Hindlimb muscle (tissue), 1 donor: ENCODE results near the gene FATE1. TPM values are rescaled to one million over a fixed set of nuclear protein-coding genes. Genes with fewer than 3 reads are reported as not detected.
"Not testable (repeated sequence)": the region's sequence is repeated elsewhere in the genome, so short reads cannot be mapped to it uniquely, and the experiment has no call there.

ENCODE experiments used
- DNase-seq: peaks from one replicate; pipeline ENCODE4 v3.0.0-alpha.2; 2013
- polyA plus RNA-seq: library from polyadenylated mRNA; unstranded; fragments of 120-200 nt; gene quantifications from one replicate; pipeline ENCODE4 v1.2.1, GENCODE V29; 2013; ENCODE audit not compliant: insufficient read length

FATE1 gene, protein sequence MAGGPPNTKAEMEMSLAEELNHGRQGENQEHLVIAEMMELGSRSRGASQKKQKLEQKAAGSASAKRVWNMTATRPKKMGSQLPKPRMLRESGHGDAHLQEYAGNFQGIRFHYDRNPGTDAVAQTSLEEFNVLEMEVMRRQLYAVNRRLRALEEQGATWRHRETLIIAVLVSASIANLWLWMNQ
- polyA plus RNA-seq: 3.9 TPM

DNA sequence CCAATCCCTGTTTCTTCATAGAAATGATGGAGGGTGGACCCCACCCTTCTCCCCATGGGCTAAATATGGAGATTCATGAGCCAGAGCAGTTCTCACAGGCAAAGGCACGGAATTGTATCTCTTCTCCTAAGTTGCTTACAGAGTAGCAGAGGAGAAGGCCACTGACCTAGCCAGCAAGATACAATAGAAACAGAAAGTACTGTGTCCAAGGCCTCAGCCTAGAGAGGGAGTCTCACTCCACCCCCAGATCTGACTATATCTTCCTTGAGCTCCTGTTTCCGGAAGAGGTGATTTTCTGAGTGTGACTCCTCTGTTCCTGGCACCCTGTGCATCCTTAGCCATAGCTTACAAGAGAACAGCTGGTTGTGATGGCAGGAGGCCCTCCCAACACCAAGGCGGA is at the start of gene FATE1:
Gene FATE1, plus strand, starts transcription at position 284 of the 400 bp plus-strand sequence. Its CDS starts 85 bp downstream, at position 369.
- no peak for DNase-seq

DNA sequence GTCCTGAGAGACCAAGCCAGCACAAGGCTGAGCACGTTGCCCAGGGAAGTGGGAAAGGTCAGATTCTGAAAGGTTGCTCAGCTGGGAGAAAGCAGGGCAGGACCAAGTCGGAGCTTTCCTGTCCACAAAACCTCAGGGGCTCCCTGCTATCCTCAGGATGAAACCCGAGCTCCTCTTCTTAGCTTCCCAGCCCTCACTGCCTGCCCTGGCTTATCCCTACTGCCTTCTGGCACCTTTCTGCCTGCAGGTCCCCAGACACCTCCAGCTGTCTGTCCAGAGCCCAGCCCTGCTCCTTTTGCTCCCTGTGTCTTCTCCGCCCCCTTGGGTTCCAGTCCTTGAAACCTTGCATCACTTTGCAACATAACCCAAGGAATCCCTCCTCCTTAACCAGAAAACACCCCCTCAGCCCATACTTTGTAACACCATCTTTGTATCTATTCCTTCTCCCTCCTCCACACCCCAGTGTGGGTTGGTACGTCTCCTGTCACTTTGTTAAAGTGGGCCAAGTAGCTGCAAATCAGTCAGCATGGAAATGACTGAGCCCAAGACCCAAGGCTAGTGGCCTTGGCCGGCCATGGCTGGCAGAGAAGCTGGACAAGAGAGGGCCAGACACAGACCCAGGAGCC is 40.6 kb upstream of the FATE1 start:
- no peak for DNase-seq

DNA sequence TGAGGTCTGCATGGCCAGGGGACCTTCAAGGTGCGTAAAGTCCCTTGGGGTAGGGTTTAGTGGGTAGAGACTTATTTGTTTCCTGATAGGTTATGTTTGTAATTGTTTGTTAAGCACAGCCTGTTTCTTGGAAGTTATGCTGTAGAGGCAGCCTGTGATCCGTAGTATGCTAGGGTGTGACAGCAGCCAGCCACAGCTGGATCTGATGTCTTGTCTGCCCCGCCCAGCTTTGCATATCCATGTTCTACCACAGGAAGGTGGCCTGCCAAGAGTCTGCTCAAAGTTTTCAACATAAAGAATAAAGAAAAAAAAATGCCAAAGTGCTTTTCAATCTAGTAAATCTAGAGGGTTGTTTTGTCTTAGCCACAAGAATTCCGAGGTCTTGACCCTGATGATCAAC is 39.6 kb upstream of the FATE1 start:
- no peak for DNase-seq

DNA sequence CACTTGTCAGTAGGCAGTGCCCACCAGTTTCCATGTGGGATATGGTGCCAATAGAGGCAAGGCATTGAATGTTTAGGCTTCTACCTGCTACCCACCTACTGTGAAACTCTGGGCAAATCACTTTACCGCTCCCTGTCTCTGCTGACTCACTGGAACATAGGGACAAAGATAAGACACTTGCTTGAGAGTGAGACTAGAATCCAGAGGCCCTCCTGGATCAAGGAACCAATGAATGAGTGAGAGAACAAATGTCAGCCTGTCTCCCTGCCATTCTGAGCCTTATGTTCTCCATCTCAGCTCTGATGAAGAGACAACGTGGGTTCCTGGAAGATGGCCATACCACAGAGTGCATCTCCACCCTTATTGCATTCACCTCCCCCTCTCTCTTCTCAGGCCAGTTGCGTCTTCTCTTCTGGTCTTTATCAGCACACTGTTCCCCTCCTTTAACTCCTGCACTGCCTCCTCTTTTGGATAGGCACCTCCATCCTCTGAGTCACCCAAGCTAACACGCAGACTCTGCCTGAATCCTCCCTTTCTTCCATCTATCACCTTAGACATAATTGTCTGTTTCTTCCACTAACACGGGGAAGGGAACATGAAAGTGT is 35.9 kb upstream of the FATE1 start:
- DNase-seq: no peak

DNA sequence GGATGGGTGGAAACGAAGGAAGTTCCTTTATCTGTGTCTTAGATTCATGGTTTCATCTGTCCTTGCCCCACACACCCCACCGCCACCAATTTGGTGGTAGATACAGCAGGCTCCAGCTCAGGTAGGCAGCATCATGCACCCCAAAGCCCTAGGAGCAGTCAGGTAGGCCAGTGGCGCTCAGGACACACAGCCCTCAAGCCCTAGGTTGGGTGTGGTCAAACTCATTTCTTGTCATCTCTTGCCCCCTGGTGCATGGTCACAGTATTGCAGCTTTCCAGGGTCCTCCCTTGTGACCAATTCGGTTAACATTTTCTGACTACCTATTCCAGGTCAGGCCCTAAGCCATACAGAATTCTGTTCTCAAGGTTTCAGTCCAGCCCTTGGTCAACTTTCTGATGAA is 35.0 kb upstream of the FATE1 start:
- no peak for DNase-seq

DNA sequence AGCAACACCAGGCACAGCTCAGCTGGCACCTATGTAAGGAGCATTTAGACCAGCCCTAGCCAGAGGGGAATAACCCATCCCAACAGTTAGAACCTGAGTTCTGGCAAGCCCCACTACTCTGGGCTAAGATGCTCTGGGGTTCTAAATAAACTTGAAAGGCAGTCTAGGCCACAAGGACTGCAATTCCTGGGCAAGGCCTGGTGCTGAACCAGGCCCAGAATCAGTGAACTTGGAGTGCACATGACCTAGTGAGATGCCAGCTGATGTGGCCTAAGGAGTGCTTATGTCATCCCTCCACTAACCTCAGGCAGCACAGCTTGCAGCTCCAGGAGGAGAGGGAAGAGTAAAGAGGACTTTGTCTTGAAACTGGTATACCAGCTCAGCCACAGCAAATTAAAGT is 28.2 kb upstream of the FATE1 start:
- DNase-seq: no peak

DNA sequence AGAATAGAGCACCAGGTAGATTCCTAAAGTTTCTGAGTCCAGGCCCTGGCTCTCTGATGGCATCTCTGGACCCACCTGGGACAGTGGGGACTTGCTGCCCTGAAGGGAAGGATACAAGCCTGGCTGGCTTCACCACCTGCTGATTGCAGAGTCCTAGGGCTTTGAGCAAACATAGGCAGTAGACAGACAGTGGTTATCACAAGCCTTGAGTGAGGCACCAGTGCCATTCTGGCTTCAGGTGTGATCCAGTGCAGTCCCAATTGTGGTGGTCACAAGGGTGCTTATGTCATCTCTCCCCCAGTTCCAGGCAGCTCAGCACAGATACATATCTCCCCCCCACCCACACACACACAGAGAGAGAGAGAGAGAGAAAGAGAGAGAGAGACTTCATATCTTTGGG is 27.1 kb upstream of the FATE1 start:
- no peak for DNase-seq

DNA sequence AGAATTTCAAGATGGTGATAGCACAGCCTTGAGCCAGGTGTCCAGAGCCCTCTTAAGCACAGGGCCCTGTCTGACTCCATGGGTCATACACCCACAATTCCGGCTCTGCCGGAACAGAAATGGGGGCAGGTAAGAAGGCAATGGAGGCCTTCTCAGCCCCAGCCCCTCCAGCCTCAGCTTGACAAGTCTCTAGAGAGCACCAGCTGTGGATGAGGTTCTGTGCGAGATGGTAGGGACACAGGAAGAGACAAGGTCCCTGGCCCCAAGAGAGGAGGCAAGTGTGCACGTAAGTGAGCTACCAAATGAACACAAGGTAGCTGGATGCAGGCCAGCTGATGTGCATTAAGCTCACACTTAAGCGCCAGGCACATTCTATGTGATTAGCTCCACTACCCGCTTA is 23.0 kb upstream of the FATE1 start:
- no peak for DNase-seq

DNA sequence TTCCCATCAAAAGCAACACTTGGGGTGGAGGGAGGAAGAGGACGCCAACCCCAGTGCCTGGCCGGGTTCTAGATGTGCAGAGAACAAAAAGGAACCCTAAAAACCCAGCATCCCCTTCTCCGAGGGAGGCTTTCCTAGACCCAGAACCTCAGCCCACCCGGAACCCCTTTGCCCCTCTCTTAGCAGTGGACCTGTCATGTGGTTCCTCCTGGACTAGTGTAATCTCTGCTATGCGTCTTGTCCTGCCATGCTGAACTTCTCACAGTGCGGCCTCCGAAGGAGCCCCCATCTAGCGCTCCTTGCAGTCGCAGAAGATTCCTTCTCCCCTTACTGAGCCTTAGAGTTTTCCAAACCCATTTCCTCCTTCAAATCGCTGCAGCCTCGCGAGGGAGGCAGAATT is 21.7 kb upstream of the FATE1 start:
- no peak for DNase-seq

DNA sequence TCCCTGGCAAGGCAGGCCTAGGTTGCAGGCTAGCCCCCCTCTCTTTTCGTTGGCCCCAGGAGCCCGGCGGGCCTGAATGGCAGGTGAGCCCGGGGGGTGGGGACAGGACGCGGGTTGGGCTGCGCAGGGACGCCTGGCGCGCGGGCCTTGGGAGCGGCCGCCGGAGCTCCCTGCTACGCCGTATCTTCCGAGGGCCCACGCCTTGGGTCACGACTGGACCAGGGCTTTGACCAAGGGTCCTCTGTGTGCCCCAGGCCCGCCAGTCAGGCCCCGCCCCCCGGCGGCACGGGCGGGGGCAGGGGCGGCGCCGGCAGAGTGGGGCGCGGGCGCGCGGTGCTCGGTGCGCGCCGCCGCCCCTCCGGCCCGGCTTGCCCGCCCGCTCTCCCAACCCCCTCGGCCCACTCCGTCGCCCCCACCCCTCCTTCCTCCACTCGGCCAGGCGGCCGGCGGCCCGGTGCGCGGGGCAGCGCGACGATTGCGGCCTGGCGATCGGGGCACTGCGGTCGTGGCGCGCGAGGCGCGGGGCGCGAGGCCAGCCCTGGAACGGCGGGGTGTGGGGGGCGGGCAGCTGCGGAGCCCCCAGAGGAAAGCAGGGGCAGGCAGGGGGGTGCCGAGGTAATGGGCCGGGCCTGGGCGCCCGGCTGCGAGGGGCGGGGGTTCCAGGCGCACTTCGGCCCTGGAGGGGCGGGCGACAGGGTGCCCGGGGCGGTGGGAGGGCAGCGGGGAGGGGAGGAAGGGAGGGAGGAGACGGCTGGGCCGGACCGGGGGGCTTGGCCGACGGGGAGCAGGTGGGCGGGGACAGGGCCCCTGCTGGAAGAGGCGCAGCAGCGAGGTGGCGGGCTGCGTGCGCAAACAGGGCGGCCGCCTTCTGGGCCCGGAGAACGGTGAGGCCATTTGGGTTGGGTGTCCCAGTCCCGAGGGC is 20.9 kb upstream of the FATE1 start, which contains the start of gene PRRG3:
Gene PRRG3, plus strand, starts transcription at position 798 of the 922 bp plus-strand sequence. CDS start 3,357 bp downstream, outside the sequence.
- DNase-seq: peak; percentile 62

DNA sequence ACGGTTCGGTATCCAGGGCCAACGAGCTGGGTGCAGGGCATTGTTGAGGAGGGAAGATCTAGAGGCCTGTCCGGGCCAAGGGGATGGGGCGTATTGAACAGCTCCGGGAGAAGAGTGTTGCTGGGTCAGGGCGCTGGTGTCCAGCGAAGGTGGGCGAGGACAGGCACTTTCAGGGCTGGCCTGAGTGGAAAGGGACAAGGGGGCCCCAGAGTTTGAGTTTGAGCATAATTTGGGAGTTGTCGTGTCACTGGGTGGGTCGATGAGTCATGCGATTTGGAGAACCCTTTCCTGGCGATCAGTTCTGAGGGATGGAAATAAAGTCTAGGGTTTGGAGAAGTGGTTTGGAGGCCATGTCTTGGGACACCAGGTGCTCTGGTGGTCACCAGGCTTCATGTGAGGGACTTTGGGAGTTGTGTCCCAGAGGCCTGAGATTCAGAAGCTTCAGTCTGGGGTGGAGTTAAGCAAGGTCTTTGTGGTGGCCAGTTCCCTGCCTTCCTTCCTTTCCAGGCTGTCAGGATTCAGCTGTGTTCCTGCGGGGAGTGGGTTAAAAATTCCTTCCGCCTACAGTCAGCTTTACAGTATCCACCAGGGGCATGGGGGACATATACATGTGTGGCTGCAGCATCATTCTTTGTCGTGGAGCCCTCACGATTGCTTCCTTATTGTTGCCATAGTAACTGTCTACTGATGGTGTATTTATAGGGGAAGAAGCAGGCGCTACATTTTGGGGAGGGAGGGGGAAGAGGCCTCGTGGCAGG is 20.1 kb upstream of the FATE1 start:
- DNase-seq: peak; percentile 44

DNA sequence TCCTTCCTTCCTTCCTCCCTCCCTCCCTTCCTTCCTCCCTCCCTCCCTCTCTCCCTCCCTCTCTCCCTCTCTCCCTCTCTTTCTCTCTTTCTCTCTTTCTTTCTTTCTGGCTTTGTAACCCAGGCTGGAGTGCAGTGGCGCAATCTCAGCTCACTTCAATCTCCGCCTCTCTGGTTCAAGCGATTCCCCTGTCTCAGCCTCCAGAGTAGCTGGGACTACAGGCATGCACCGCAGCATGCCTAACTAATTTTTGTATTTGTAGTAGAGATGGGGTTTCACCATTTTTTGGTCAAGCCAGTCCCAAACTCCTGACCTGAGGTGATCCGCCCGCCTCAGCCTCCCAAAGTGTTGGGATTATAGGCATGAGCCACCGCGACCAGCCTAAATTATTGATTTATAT is 18.8 kb upstream of the FATE1 start:
- DNase-seq: not testable (repeated sequence)

DNA sequence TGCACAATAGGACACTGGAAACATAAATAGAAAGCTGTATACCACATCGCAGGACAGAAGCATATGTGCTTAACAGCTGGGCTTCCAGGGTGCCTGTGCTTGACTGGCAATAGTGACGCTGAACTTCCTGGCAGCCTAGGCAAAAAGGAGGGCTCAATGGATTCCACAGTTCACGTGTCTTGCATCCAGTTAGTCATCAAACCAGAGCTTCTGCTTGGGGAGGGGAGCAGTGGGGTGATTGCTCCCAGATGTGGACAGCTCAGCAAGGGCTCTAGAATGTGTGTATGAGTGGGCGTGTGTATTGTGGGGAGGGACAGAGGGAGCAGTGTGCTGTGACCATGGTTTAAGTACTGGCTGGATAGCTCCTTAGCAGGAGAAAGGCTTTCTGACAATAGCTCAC is 18.3 kb upstream of the FATE1 start:
- DNase-seq: peak; percentile 81

DNA sequence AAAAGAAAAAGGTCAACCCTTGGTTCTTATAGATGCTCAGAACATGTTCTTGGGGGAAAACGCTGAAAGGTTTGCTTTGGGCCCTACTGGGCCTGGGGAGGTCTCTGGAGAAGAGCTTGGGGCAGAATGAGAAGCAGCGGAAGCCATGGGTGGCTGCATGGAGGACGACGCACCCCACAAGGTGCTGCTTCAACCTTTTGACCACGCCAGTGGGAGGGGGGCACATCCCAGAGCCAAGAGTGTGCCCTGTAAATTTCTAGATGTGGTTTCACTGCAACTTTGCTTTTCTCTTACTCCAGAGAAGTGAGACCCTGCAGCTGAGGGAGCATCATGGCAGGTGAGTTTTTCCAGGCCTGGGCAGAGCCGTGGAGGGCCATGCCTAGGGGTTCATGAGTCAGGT is 17.4 kb upstream of the FATE1 start:
- DNase-seq: no peak

DNA sequence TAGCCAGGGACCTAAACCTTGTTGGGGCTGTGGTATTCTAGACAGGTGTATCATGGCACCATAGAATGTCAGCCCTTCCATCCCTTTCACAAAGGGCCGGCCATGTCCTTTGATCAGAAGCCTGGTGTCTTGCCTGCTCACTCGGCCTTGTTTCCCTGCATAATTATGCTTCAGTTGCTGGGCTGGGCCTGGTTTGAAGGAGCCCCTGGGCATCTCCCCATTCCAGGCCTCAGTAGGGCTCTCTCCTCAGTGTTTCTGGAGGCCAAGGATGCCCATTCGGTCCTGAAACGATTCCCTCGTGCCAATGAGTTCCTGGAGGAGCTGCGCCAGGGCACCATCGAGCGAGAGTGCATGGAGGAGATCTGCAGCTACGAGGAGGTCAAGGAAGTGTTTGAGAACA is 16.1 kb upstream of the FATE1 start:
- no peak for DNase-seq

DNA sequence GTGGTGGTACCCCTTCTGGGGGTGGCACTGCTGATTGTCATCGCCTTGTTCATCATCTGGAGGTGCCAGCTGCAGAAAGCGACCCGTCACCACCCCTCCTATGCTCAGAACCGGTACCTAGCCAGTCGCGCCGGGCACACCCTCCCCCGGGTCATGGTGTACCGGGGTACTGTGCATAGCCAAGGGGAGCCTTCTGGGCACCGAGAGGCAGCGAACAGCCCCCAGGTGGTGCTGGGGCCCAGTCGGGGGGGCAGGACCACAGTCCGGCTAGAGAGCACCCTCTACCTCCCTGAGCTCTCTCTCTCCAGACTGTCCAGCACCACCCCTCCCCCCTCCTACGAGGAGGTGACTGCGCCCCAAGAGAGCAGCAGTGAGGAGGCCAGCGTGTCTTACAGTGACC is 15.3 kb upstream of the FATE1 start:
- DNase-seq: no peak

DNA sequence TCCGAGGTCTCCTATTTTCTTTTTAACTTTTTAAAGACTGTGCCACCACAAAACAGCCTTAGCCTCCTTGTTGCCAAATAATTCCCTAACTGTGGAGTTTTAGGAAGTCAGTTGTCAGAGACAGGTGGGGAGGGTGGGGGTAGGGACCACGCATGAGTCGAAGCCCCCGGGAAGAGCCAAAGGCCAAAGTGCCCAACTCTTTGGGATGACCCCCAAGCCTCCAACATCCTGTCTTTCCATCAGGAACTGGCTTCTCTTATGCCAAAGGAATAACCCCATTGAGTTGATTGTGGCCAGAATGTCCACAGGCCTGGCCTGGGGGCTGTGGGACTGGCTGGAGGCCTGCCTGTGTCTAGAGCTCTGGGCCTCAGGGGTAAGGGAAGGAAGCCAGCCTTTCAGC is 14.8 kb upstream of the FATE1 start:
- DNase-seq: no peak

DNA sequence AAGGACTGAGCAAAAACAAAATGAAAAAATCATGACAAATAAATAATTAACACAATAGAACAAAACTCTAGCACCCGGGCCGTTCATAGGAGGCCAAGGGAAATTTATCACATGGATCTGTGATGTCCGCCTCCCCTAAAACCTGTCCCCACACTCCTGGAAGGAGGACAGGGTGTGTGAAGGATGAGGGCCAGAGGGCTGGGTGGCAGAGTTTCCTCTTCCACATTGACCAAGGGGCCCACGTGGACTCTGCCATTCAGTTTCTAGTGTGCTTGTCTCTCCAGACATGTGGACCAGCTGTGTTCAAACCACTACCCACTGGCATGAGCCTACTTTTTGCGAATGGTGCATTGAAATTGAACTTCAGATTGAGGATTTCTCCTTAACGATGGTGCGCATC is 14.3 kb upstream of the FATE1 start:
- no peak for DNase-seq

DNA sequence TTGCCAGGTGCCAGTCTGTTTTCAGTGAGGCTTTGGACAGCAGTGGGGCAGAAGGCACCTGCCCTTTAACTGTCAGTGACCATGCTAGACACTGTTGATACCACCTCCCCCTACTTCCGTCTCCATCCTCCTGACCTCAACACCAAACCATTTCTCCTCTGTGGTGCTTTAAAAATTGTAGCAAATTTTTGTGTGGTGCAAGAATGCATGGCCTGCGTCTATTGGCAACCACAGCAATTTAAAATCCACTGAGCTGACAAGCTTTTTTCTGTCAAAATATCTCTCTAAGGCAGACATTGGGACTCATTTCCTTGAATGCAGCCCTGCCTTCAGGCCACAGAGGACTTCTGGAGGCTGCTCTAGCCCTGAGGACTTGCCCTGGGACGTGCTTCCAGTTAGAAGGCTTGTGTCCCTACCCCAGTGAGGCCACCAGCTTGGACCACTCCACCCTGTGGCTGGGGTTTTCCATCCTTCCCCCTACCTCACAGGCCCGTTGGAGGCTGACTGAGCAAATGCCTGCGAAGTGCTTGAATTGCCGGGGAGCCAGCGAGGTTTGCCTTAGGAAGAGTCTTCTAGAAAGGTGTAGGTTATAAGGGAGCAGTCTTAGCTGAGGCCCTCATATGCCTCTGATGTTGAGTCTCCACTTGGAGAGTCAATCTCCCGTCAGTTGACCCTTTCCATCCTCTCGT is 13.7 kb upstream of the FATE1 start:
- no peak for DNase-seq

DNA sequence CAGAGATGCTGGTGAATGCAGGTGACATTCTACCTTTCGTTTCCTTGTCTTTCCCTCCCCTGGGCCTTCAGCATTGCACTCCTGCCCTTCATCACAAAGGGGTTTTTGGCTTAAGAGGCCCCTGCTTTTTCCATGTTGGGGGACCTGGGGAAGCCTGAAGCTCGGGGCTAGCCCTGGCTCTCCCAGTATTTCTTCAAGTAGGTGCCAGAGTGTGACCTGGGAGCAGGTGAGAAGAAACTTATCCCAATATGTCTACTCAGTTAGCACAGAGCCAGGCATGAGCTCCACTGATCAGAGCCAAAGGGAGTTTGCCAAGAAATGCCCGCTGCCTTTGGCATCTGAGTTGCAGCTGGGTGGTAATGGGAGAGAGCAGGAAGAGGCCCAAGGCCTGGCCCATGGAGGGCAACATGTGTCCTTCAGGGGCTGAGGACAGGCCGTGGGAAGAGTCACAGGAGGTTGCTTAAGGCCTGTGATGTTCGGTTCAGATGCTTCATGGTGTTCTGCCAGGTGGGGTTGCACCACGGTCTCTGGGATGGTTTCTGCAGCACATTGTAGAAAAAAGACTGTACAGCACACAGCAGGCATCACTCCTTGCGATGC is 13.0 kb upstream of the FATE1 start:
- DNase-seq: no peak

DNA sequence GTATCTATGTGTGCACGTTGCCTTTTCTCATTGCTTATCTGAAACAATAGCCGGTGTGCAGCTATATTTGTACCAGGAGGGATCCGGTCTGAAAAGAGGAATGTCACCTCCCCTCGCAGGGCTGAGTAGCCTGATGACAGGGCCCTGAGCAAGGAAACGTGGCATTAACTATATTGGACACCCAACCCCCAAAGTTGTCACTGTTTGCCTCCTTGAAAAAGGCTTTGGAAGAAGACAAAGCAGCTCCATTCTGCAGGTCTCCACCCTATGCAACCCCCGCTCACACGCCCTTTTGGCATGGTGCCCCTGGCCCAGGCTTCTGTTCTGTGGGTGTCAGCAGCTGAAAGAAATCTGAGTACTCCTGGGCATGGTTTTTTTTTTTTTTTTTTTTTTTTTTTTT is 12.3 kb upstream of the FATE1 start:
- peak; percentile 75 for DNase-seq
